HEK293T (cell line): ENCODE results near the gene ANO7.

Experiments
- FOXA1 ChIP-seq: fragments of 450-650 bp; IDR thresholded peaks from 2 replicates; pipeline ENCODE4 v1.6.1; 2016; ENCODE audit warnings: mild to moderate bottlenecking
- FOXM1 ChIP-seq: fragments of 450-650 bp; IDR thresholded peaks from 2 replicates; pipeline ENCODE4 v1.6.1; 2017; ENCODE audit warnings: mild to moderate bottlenecking, borderline replicate concordance
- HDGF ChIP-seq: fragments of 450-650 bp; IDR thresholded peaks from 2 replicates; pipeline ENCODE4 v1.6.1; 2017; ENCODE audit warnings: antibody characterized with exemption, borderline replicate concordance
- L3MBTL2 ChIP-seq: fragments of 450-650 bp; conservative IDR thresholded peaks from 2 replicates; pipeline ENCODE4 v1.6.1; 2016; ENCODE audit warnings: mild to moderate bottlenecking
- NFRKB ChIP-seq: fragments of 450-650 bp; IDR thresholded peaks from 2 replicates; pipeline ENCODE4 v1.6.1; 2016; ENCODE audit warnings: mild to moderate bottlenecking, moderate library complexity
- SP1 ChIP-seq: fragments of 450-650 bp; IDR thresholded peaks from 2 replicates; pipeline ENCODE4 v1.6.1; 2017
- SUZ12 ChIP-seq: fragments of 450-650 bp; IDR thresholded peaks from 2 replicates; pipeline ENCODE4 v1.6.1; 2016; ENCODE audit warnings: mild to moderate bottlenecking
- TARDBP ChIP-seq: fragments of 450-650 bp; IDR thresholded peaks from 2 replicates; pipeline ENCODE4 v1.6.1; 2016

DNA sequence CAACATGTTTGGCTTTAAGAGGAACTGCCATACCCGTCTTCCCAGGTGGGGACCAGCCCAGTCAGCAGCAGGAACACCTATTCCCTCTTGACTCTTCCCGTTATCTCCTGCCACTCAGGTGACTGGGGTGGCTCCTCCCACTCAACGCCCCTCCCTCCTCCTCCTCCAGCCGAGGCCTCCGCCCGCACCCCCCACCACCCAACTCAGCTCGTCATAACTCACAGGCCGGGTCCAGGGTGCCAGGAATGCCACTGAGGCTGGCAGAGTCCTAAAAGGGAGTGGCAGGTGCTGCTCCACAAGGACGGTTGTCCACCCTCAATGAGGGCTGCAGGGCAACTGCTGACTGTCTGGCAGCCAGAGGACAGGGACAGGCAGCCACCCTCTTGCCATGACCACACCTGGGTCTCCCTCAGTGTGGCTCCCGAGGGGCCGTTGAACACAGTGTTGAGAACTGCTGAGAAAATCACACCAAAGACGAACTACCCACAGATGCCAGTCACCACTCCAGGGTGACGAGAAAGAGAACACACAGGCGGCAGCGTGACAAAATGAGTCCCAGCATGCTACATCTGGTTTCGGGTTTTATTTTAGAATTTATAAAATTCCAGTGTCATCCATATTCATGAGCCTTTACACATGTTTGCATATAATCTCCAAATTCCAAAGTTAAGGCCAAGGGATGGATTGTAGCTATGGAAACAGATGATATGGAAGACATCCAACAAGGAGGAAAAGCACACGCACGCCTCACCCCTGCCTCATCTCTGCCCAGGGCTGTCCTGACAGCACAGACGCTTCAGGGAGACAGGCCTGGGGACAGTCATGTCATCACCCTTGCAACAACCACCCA lies 38.5 kb downstream of the ANO7 start:
- no peak for TF ChIP-seq HDGF
- TF ChIP-seq FOXA1 = no peak
- TF ChIP-seq FOXM1 = no peak
- no peak for TF ChIP-seq SUZ12
- no peak for TF ChIP-seq TARDBP
- no peak for TF ChIP-seq L3MBTL2
- TF ChIP-seq NFRKB = no peak
- TF ChIP-seq SP1 = no peak
